ENCODE measurements around the gene ALKBH6.
"Not testable (repeated sequence)": the region's sequence is repeated elsewhere in the genome, so short reads cannot be mapped to it uniquely, and the experiment has no call there.

- not testable (repeated sequence) for TF ChIP-seq ARNTL (CRISPR knock-in tag; IDR thresholded peaks at IDR 0.05; ENCODE audit: borderline replicate concordance, low read depth); GLIS3 (CRISPR knock-in tag; IDR thresholded peaks at IDR 0.05); ESRRG (CRISPR knock-in tag; IDR thresholded peaks at IDR 0.05); PATZ1 (CRISPR knock-in tag; IDR thresholded peaks at IDR 0.05; ENCODE audit: borderline replicate concordance); POU6F1 (CRISPR knock-in tag; IDR thresholded peaks at IDR 0.05; ENCODE audit: borderline replicate concordance, low read depth); ISL1 (CRISPR knock-in tag; IDR thresholded peaks at IDR 0.05); CSRNP3 (CRISPR knock-in tag; IDR thresholded peaks at IDR 0.05); ZFP3 (CRISPR knock-in tag; IDR thresholded peaks at IDR 0.05); ZC3H10 (CRISPR knock-in tag; IDR thresholded peaks at IDR 0.05); TSHZ2 (CRISPR knock-in tag; IDR thresholded peaks at IDR 0.05)
- TF ChIP-seq, protein P1, sequence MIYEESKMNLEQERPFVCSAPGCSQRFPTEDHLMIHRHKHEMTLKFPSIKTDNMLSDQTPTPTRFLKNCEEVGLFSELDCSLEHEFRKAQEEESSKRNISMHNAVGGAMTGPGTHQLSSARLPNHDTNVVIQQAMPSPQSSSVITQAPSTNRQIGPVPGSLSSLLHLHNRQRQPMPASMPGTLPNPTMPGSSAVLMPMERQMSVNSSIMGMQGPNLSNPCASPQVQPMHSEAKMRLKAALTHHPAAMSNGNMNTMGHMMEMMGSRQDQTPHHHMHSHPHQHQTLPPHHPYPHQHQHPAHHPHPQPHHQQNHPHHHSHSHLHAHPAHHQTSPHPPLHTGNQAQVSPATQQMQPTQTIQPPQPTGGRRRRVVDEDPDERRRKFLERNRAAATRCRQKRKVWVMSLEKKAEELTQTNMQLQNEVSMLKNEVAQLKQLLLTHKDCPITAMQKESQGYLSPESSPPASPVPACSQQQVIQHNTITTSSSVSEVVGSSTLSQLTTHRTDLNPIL (CRISPR knock-in tag; IDR thresholded peaks at IDR 0.05; ENCODE audit: low read depth), result not testable (repeated sequence)
Measured at GRCh38 chr19:36041092-36041491, 27.1 kb upstream of the ALKBH6 start.

Data from SK-N-SH treated with all-trans-retinoic acid at 6 μM for 48 hours (cell line).